NK-92 treated with Interleukin-12 subunit alpha and Interleukin-12 subunit beta, amount 100 ng/mL, for 24 hours (cell line): ENCODE measurements around the gene RETREG3.
"Not testable (repeated sequence)": the region's sequence is repeated elsewhere in the genome, so short reads cannot be mapped to it uniquely, and the experiment has no call there.

Experiments used
- DNase-seq: peaks from one replicate; lab custom pipeline; 2025; lab: John Stamatoyannopoulos, UW

The RETREG3 gene

DNA sequence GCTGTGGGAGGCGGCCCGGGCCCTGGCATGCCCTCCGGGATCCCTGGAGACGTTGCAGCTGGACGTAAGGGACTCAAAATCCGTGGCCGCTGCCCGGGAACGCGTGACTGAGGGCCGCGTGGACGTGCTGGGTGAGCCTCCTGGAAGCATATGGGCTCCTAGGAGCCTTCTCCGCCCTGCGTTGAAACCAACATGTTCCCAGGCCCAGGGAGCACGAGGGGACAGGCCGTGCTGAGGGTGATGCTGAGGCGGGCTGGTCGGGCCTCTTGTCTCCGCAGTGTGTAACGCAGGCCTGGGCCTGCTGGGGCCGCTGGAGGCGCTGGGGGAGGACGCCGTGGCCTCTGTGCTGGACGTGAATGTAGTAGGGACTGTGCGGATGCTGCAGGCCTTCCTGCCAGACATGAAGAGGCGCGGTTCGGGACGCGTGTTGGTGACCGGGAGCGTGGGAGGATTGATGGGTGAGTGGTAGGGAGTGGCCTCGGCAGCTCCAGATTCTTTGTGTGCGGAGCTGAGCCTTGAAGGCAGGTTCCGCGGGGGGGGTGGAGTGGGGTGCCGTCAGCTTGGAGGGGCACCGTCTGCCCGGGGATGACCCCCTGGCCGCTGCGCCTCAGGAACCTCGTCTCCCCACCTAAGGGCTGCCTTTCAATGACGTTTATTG, 55.9 kb downstream of the RETREG3 start:
- DNase-seq = no peak

DNA sequence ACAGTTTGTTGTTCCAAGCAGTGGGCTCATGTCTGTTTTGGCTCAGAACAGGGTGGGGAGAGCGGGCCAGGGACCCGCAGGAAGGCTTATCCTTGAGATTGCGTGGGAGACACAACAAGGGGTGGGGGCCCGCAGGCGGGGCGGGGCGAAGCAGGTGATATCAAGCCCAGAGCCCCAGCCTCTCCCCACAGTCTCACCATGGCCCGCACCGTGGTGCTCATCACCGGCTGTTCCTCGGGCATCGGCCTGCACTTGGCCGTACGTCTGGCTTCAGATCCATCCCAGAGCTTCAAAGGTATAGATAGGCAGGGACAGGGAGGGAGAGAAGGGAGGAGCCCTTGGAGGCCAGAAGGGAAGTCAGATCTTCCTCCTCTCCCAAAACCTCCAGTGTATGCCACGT, 56.4 kb downstream of the RETREG3 start, which contains the start of gene HSD17B1:
TSS of gene HSD17B1 (plus strand) at position 188 of the 400 bp plus-strand sequence. CDS start at position 199, 11 bp downstream.
- not testable (repeated sequence) for DNase-seq

DNA sequence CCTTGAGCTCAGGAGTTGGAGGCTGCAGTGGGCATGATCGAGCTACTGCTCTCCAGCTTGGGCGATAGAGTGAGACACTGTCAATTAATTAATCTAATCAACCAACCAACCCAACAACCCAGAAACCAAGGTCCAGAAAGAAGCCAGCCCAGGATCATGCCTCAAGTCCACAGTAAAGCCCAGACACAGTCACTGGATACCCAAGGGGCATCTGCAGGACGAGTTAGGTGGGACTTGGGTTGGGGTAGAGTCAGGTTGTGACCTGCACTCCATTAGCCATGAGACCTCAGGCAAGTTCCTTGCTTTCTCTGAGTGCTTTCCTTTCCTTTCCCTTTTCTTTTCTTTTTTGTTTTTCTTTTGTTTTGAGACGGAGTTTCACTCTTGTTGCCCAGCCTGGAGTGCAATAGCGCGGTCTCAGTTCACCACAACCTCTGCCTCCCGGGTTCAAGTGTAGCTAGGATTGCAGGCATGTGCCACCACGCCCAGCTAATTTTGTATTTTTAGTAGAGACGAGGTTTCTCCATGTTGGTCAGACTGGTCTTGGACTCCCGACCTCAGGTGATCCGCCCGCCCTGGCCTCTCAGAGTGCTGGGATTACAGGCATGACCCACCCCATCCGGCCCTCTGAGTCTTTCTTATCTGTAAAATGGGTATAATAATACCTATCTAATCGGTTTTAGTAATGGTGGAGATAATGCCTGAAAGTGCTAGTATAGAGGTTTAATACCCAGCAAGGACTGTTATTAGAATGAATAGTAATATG, 60.0 kb downstream of the RETREG3 start:
- DNase-seq = no peak

DNA sequence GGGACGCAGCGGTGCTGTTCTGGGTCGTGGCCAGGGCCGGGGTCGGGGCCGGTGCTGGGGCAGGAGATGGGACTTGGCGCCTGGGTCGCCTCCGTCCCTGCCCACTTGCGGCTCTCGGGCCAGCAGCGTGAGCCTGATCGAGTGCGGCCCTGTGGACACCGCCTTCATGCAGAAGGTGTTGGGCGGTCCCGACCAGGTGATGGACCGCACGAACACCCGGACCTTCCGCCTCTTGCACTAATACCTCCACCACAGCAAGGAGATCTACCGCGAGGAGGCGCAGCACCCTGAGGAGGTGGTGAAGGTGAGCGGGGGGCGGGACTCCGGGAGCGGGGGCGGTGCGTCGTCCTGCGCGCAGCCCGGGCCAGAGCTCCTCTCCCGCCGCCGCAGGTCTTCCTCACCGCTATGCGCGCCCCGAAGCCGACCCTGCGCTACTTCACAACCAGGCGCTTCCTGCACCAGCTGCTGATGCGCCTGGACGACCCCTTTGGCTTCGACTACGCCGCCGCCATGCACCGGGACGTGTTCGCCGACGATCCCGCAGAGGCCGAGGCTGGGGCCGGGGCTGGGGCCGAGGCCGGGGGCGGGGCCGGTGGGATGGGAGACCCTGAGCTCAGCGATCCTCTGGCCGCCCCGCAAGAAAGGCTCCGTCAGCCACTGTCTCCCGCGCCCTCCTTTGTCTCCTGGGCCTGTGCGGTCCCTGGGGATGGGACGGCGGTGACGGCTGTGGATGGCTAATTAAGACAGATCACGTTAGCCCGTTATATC, 60.9 kb downstream of the RETREG3 start:
- no peak for DNase-seq

DNA sequence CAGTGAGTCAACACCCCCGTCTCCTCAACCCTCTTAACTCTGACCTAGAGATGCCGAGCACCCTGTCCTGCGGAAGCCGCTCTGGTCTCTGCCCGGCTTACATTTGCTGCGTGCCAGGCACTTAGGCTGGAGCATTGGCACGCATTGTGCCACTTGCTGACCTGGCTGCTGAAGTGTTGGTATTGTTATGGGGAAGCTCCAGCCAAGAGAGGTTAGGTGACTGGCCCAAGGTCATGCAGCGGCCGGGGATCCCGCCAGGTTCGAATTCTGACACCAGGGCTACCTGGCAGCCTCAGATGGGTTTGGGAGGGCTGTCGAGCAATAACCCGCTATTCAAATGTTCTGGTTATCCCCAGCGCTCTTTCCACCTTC, 61.5 kb downstream of the RETREG3 start:
- no peak for DNase-seq

DNA sequence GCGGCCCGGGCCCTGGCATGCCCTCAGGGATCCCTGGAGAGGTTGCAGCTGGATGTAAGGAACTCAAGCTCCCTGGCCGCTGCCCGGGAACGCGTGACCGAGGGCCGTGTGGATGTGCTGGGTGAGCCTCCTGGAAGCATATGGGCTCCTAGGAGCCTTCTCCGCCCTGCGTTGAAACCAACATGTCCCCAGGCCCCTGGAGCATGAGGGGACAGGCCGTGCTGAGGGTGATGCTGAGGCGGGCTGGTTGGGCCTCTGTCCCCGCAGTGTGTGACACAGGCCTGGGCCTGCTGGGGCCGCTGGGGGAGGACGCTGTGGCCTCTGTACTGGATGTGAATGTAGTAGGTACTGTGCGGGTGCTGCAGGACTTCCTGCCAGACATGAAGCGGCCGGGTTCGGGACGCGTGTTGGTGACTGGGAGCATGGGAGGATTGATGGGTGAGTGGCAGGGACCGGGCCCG, 62.1 kb downstream of the RETREG3 start:
- DNase-seq = no peak

DNA sequence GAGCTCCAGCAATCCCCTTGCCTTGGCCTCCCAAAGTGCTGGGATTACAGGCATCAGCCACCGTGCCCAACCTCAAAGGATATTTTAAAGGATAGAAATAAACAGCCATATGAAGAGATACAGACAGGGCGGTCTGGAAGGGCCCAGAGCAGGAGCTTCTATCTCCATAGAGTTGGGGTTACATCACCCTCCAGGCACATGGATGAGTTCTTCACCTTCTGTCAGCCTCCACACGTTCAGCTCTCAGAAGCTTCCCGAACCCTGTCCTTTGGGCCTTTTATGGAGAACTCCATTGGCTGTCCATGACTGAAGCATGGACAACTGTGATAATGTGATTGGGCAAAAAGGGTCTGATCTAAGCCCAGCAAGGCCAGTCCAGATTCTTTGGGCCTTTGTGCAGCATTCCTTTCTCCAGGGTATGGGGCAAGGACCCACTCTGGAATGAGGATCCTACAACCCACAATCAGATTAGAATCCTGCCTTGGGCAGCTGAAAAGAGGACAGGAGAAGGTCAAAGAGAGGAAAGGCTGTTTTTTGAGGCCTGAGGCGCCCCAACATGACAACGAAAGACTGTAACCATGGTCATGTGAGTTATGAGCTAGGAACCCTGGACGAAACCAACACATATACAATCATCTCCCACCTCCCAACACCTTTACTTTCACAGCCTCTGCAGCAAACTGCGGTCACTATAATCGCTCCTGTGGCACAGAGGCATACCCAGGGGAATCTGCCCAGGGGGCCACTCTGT, 63.2 kb downstream of the RETREG3 start:
- DNase-seq = not testable (repeated sequence)

DNA sequence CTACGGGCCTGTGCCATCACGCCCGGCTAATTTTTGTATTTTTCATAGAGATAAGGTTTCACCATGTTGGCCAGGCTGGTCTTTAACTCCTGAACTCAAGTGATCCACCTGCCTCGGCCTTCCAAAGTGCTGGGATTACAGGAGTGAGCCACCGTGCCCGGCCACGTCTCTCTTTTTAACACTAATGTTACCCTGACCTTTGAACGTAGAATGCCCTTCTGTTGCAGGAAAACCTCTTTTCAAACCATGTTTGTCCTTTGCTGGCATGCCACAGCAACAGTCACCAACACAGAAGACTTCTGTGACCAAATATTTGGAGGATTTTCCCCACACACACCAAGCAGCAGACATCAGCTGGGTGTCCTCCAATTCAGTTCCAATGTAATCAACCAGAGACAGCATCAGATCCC, 64.3 kb downstream of the RETREG3 start:
- DNase-seq = no peak

DNA sequence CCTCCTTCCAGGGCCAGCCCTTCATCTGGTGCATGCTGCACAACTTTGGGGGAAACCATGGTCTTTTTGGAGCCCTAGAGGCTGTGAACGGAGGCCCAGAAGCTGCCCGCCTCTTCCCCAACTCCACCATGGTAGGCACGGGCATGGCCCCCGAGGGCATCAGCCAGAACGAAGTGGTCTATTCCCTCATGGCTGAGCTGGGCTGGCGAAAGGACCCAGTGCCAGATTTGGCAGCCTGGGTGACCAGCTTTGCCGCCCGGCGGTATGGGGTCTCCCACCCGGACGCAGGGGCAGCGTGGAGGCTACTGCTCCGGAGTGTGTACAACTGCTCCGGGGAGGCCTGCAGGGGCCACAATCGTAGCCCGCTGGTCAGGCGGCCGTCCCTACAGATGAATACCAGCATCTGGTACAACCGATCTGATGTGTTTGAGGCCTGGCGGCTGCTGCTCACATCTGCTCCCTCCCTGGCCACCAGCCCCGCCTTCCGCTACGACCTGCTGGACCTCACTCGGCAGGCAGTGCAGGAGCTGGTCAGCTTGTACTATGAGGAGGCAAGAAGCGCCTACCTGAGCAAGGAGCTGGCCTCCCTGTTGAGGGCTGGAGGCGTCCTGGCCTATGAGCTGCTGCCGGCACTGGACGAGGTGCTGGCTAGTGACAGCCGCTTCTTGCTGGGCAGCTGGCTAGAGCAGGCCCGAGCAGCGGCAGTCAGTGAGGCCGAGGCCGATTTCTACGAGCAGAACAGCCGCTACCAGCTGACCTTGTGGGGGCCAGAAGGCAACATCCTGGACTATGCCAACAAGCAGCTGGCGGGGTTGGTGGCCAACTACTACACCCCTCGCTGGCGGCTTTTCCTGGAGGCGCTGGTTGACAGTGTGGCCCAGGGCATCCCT, 65.7 kb downstream of the RETREG3 start:
- DNase-seq = no peak

DNA sequence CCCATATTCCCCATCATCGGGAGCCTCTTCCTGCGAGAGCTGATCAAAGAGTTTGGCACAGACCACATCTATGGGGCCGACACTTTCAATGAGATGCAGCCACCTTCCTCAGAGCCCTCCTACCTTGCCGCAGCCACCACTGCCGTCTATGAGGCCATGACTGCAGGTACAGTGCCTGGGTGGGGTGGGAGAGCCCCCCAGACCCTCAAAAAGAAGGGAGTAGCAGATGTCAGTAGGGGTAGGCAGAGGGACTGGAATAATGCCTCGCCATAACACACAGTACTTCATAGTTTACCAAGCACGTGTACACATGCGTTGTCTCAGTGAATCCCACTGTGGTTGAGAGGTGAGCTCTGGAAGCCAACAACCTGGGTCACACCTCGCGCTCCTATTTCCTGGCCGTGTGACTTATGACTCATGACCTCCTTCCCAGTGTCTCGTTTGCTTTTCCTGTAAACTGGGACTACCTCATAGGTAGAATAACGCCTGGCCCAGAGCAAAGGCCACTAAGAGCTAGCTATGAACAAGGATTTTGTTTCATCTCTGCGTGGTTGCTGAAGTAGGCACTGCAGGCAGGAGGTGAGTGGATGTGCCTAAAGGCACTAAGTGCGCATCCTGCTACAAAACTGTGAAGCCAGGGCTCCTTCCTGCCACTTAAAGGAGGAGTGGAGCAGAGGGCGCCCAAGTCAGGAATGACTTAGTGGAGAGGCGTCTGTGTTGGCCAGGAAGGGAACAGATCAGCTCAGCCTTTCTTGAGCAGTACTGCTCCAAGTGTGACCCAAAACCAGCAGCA, 67.9 kb downstream of the RETREG3 start:
- DNase-seq = no peak

DNA sequence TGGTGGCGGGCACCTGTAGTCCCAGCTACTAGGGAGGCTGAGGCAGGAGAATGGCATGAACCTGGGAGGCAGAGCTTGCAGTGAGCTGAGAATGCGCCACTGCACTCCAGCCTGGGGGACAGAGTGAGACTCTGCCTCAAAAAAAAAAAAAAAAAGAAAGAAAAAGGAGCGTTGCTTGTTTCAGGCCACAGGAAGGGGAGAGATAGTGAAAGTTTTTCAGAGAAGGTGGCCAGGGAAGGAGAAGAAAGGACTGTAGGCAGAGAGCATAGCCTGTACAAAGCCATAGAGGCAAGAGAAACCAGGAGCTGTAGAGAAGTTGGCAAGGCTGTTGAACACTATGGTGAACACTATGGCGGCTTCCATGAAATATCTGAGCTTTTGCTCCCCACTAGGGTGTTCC, 68.6 kb downstream of the RETREG3 start:
- DNase-seq = not testable (repeated sequence)

DNA sequence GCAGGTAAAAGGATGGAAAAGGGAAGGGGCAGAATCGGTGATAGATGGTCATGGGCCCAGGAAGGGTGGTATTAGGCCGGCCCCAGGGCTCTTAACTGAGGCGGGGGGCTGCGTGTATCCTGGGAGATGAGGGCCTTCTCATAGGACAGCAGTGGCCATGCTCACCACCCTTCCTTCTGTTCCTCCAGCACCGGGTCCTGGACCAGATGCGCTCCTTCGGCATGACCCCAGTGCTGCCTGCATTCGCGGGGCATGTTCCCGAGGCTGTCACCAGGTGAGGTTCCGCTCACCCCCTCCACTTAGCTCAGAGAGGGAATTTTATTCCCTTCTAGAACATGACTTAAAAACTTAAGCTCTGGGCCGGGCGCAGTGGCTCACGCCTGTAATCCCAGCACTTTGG, 70.7 kb downstream of the RETREG3 start:
- no peak for DNase-seq

DNA sequence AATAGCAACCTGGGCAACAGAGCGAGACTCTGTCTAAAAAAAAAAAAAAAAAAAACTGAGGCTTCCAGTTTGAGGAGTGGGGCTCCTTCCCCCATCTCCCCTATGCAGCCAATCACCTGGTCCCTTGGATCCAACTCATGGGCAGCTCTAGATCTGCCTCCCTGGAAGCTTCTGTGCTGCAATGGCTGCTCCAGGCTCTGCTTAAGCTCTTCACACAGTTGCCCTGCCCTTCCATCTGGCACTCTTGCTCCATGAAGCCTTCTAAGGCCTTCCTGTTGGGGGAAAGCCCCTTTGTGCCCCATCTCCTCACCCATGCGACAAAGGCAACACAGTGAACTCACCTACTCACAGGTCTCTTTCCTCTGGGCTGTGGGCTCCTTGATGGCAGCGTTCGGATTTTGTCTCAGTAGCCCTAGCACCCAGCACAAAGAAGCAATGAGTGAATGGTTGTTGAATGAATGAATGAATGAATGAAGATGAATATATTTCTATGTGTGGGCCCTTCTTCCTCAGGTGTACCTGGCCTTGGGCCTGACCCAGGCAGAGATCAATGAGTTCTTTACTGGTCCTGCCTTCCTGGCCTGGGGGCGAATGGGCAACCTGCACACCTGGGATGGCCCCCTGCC, 71.2 kb downstream of the RETREG3 start:
- no peak for DNase-seq

DNA sequence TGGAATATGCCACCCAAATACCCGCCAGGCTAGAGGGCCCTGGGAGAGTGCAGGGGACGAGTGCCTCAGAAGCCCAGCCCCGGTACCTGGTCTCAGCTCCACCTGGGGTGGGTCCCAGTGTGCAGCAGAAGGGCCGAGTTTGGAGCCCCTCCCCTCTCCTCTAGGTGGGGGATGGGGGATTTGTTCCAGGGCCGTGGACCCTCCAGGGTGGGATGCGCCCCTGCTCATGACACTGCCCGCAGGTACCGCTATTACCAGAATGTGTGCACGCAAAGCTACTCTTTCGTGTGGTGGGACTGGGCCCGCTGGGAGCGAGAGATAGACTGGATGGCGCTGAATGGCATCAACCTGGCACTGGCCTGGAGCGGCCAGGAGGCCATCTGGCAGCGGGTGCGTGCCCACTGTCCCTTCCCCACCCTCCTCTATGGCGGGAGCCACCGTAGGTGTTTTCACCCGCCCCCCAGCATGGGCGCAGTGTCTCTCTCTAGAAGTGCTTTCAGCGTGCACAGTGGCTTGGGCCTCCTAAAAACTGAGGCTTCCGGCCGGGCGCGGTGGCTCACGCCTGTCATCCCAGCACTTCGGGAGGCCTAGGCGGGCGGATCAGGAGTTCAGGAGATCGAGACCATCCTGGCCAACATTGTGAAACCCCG, 71.9 kb downstream of the RETREG3 start:
- DNase-seq = no peak

DNA sequence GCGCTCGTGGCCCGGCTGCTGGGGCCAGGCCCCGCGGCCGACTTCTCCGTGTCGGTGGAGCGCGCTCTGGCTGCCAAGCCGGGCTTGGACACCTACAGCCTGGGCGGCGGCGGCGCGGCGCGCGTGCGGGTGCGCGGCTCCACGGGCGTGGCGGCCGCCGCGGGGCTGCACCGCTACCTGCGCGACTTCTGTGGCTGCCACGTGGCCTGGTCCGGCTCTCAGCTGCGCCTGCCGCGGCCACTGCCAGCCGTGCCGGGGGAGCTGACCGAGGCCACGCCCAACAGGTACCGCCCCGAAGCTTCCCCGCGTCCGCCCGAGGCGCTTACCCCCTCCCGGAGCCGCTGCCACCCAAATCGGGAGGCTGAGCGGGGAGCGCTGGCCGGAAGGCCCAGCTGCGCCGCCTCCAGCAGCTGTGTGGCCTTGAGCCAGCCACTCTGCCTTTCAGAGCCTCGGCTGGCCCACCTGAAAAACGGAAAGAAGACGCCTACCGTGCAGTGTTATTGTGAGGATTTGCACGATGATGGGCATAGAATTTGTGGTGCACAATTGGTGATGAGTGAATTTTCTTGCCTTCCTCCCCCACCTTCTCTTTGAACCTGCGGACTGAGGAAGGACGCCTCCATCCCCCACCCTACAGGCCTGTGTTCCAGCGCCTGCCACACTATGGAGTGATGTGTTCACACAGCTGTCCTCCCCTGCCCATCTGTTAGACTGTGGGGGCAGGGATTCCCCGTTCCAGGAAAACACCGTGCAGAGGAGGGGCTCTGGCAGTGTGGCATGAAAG, 72.6 kb downstream of the RETREG3 start:
- DNase-seq = peak; percentile 79

DNA sequence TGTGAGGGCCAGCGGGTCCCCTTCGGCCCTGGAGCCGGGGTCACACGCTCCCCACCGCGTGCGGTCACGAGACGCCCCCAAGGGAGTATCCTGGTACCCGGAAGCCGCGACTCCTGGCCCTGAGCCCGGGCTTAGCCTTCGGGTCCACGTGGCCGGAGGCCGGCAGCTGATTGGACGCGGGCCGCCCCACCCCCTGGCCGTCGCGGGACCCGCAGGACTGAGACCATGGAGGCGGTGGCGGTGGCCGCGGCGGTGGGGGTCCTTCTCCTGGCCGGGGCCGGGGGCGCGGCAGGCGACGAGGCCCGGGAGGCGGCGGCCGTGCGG, 73.2 kb downstream of the RETREG3 start, which contains the start of gene NAGLU:
TSS of gene NAGLU (plus strand) at position 194 of the 324 bp plus-strand sequence. CDS start at position 226, 32 bp downstream.
- peak; percentile 91 for DNase-seq

DNA sequence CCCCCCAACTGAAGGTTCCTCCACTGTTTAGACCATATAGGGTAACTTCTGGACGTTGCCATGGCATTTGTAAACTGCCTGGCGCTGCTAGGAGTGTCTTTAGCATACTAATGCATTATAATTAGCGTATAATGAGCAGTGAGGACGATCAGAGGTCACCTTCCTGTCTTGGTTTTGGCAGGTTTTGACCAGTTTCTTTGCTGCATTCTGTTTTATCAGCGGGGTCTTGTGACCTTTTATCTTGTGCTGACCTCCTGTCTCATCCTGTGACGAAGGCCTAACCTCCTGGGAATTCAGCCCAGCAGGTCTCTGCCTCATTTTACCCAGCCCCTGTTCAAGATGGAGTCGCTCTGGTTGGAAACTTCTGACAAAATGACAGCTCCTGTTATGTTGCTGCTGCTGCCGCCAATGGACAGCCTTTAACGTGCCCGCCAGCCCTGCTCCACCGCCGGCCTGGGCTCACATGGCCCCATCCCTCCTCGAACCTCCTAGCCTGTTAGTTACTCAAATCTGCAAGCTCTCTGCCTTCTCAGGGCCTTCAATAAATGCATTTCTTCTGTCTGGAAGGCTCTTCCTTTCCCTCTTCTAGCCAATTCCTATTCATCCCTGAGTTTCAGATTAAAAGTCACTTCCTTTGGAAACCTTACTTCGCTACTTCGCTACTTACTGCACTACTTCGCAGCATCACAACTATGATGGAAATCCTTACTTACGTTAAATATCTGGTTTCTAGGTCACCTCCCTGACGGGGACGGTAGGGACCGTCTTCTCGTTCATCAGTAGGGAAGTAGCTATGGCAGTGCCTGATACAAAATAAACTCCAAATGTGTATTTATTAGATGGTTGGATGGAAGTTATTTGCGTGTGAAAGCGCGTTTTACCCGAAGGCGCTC, 73.8 kb downstream of the RETREG3 start:
- DNase-seq = no peak
